ENCODE measurements around the gene CEP72.

DNA sequence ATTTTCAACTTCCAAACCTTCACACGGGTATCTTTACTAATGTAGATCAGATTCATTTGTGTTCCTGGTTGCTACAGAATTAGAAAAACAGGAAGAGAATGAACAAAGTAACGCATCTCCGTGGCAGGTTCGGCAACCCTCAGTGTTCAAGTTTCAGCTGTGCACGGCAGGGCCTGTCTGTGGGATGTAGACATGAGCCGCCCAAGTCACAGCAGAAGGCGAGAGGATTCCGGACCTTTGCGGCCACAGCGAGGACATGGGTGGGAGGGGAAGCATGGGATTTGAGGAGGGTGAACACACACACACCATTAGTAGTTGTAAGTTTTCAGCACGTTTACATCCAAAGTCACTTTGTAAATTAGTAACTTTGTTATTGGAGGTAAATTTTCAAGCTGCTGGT is 31.7 kb upstream of the CEP72 start:
- TF ChIP-seq, protein P1, sequence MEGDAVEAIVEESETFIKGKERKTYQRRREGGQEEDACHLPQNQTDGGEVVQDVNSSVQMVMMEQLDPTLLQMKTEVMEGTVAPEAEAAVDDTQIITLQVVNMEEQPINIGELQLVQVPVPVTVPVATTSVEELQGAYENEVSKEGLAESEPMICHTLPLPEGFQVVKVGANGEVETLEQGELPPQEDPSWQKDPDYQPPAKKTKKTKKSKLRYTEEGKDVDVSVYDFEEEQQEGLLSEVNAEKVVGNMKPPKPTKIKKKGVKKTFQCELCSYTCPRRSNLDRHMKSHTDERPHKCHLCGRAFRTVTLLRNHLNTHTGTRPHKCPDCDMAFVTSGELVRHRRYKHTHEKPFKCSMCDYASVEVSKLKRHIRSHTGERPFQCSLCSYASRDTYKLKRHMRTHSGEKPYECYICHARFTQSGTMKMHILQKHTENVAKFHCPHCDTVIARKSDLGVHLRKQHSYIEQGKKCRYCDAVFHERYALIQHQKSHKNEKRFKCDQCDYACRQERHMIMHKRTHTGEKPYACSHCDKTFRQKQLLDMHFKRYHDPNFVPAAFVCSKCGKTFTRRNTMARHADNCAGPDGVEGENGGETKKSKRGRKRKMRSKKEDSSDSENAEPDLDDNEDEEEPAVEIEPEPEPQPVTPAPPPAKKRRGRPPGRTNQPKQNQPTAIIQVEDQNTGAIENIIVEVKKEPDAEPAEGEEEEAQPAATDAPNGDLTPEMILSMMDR (IDR thresholded peaks at IDR 0.05): no peak
- TF ChIP-seq EZH2 (IDR thresholded peaks at IDR 0.05; ENCODE audit: borderline replicate concordance, insufficient read depth, low read depth, low read length, poor library complexity, severe bottlenecking): no peak

Data from B cell (primary cell).